Measurements from ENCODE around the gene GNB2. TPM values are rescaled to one million over a fixed set of nuclear protein-coding genes. Genes with fewer than 3 reads are reported as not detected.

GNB2 gene
- total RNA-seq, 1 donor from 2014 or later = 229 TPM

GRCh38 chr7:100640517-100641440 is 32.8 kb upstream of the GNB2 start:
- H3K9me3 Mint-ChIP-seq = no peaks in the 10 kb centered on the region
- H3K4me1 Mint-ChIP-seq = no peaks in the 10 kb centered on the region
- H3K36me3 Mint-ChIP-seq (ENCODE audit: low read depth) = no peaks in the 10 kb centered on the region
- no peak for TF ChIP-seq CTCF (conservative IDR thresholded peaks at IDR 0.05)
- peaks cover 18% of the 10 kb centered on the region for H3K27me3 Mint-ChIP-seq (ENCODE audit: low read depth)
- H3K27ac Mint-ChIP-seq (ENCODE audit: unreplicated experiment) = no peak overlapping the region
- no peak for DNase-seq (ENCODE audit: low read depth, low spot score)
- no peak overlapping the region for H3K4me3 Mint-ChIP-seq

- H3K9me3 Mint-ChIP-seq = no peaks in the 10 kb centered on the region
- no peak for DNase-seq (ENCODE audit: low read depth, low spot score)
- no peak within 1 kb of the TSS for H3K27ac Mint-ChIP-seq (ENCODE audit: unreplicated experiment)
- TF ChIP-seq CTCF (conservative IDR thresholded peaks at IDR 0.05) = no peak
- peaks cover 12% of the 10 kb centered on the region for H3K27me3 Mint-ChIP-seq (ENCODE audit: low read depth)
- no peak within 1 kb of the TSS for H3K4me3 Mint-ChIP-seq
- H3K4me1 Mint-ChIP-seq = no peaks in the 10 kb centered on the region
- H3K36me3 Mint-ChIP-seq (ENCODE audit: low read depth) = no peaks in the 10 kb centered on the region
Measured at GRCh38 chr7:100641463-100641859, 32.1 kb upstream of the GNB2 start, which contains the start of gene TFR2. TFR2 (minus strand) TSS chr7:100641552; CDS start chr7:100641509, 43 bp downstream.

GRCh38 chr7:100641860-100642533 is 31.5 kb upstream of the GNB2 start:
- no peaks in the 10 kb centered on the region for H3K4me1 Mint-ChIP-seq
- H3K9me3 Mint-ChIP-seq = no peaks in the 10 kb centered on the region
- no peak for TF ChIP-seq CTCF (conservative IDR thresholded peaks at IDR 0.05)
- DNase-seq (ENCODE audit: low read depth, low spot score) = no peak
- H3K4me3 Mint-ChIP-seq = no peak overlapping the region
- no peak overlapping the region for H3K27ac Mint-ChIP-seq (ENCODE audit: unreplicated experiment)
- H3K36me3 Mint-ChIP-seq (ENCODE audit: low read depth) = no peaks in the 10 kb centered on the region
- peaks cover 8% of the 10 kb centered on the region for H3K27me3 Mint-ChIP-seq (ENCODE audit: low read depth)

- Mint-ChIP-seq H3K4me3 (no peak overlapping the region), H3K9me3 (no peaks in the 10 kb centered on the region), H3K27me3 (ENCODE audit: low read depth) (peaks cover 8% of the 10 kb centered on the region), H3K4me1 (no peaks in the 10 kb centered on the region), H3K27ac (ENCODE audit: unreplicated experiment) (no peak overlapping the region), H3K36me3 (ENCODE audit: low read depth) (no peaks in the 10 kb centered on the region)
- no peak for DNase-seq (ENCODE audit: low read depth, low spot score)
- TF ChIP-seq CTCF (conservative IDR thresholded peaks at IDR 0.05) = no peak
Measured at GRCh38 chr7:100642534-100642907, 31.0 kb upstream of the GNB2 start.

- no peaks in the 10 kb centered on the region for H3K4me1 Mint-ChIP-seq
Measured at GRCh38 chr7:100649826-100650565, 23.5 kb upstream of the GNB2 start.

More at GRCh38 chr7:100649826-100650565, 23.5 kb upstream of the GNB2 start:
- peak overlapping the region; percentile 5 for H3K27ac Mint-ChIP-seq (ENCODE audit: unreplicated experiment)
- TF ChIP-seq CTCF (conservative IDR thresholded peaks at IDR 0.05) = no peak
- H3K36me3 Mint-ChIP-seq (ENCODE audit: low read depth) = no peaks in the 10 kb centered on the region
- no peak overlapping the region for H3K4me3 Mint-ChIP-seq
- H3K9me3 Mint-ChIP-seq = no peaks in the 10 kb centered on the region
- DNase-seq (ENCODE audit: low read depth, low spot score) = no peak
- peaks cover 29% of the 10 kb centered on the region for H3K27me3 Mint-ChIP-seq (ENCODE audit: low read depth)
